PC-9 (cell line): ENCODE measurements around the gene PRAF2.

ENCODE experiments used
- EZH2 ChIP-seq: fragments of 200-600 bp; sonication (generic); IDR thresholded peaks from 2 replicates; pipeline ENCODE4 v1.8.0; 2017; ENCODE audit warnings: antibody characterized with exemption, low read depth
- TF ChIP-seq, protein P1 (sequence below): fragments of 200-600 bp; sonication (generic); conservative IDR thresholded peaks from 2 replicates; pipeline ENCODE4 v1.6.1; 2017; ENCODE audit warnings: mixed run types, antibody characterized with exemption, mild to moderate bottlenecking, moderate library complexity

DNA sequence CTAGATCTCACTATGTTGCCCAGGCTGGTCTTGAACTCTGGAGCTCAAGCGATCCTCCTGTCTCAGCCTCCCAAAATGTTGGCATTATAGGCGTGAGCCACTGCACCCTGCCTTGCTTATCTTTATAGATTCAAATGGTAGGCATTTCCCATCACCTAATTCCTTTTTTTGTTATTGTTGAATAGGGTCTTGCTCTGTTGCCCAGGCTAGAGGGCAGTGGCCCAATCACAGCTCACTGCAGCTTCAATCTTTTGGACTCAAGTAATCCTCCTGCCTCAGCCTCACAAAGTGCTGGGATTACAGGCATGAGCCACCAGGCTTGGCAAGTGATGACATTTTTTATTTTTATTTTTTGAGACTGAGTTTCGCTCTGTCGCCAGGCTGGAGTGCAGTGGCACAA lies 22.6 kb upstream of the PRAF2 start:
- TF ChIP-seq EZH2, result no peak
- TF ChIP-seq, protein P1, sequence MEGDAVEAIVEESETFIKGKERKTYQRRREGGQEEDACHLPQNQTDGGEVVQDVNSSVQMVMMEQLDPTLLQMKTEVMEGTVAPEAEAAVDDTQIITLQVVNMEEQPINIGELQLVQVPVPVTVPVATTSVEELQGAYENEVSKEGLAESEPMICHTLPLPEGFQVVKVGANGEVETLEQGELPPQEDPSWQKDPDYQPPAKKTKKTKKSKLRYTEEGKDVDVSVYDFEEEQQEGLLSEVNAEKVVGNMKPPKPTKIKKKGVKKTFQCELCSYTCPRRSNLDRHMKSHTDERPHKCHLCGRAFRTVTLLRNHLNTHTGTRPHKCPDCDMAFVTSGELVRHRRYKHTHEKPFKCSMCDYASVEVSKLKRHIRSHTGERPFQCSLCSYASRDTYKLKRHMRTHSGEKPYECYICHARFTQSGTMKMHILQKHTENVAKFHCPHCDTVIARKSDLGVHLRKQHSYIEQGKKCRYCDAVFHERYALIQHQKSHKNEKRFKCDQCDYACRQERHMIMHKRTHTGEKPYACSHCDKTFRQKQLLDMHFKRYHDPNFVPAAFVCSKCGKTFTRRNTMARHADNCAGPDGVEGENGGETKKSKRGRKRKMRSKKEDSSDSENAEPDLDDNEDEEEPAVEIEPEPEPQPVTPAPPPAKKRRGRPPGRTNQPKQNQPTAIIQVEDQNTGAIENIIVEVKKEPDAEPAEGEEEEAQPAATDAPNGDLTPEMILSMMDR, result no peak
